Osteoblast (primary cell): Measurements from ENCODE around the gene LGALS12. TPM values are rescaled to one million over a fixed set of nuclear protein-coding genes. Genes with fewer than 3 reads are reported as not detected.
"Not testable (repeated sequence)": the region's sequence is repeated elsewhere in the genome, so short reads cannot be mapped to it uniquely, and the experiment has no call there.

ENCODE experiments used
- DNase-seq: peaks from one replicate; pipeline ENCODE4 v3.0.0; 2011; ENCODE audit warnings: low spot score, mixed read lengths; ENCODE audit not compliant: insufficient read length; ENCODE audit errors: missing footprints
- H2AFZ ChIP-seq: 2 replicates; pipeline ENCODE4 v1.6.0; 2011; ENCODE audit warnings: mild to moderate bottlenecking, low read length
- H3K27ac ChIP-seq: 2 replicates; pipeline ENCODE4 v1.5.1; 2011; ENCODE audit warnings: mild to moderate bottlenecking, low read depth, low read length, moderate library complexity
- H3K27me3 ChIP-seq: 2 replicates; pipeline ENCODE4 v1.6.0; 2012; ENCODE audit warnings: mild to moderate bottlenecking, control low read depth, inconsistent platforms, low read length, moderate library complexity; ENCODE audit not compliant: insufficient read depth
- H3K36me3 ChIP-seq: 2 replicates; pipeline ENCODE4 v1.5.1; 2011; ENCODE audit warnings: mild to moderate bottlenecking, low read length, control low read depth, moderate library complexity; ENCODE audit not compliant: insufficient read depth
- H3K4me1 ChIP-seq: 2 replicates; pipeline ENCODE4 v1.5.1; 2011; ENCODE audit warnings: mild to moderate bottlenecking, low read length, control low read depth, moderate library complexity; ENCODE audit not compliant: insufficient read depth
- H3K4me2 ChIP-seq: 2 replicates; pipeline ENCODE4 v1.6.0; 2011; ENCODE audit warnings: mild to moderate bottlenecking, low read length; ENCODE audit not compliant: insufficient read depth
- H3K4me3 ChIP-seq: fragments of 200-600 bp; sonication (generic); 3 replicates; pipeline ENCODE4 v1.5.1; 2012; ENCODE audit warnings: mild to moderate bottlenecking, low read length, inconsistent platforms; ENCODE audit not compliant: insufficient read depth
- H3K79me2 ChIP-seq: 2 replicates; pipeline ENCODE4 v1.6.0; 2012; ENCODE audit warnings: mild to moderate bottlenecking, low read length, control low read depth, inconsistent platforms; ENCODE audit not compliant: insufficient read depth
- H3K9me3 ChIP-seq: 2 replicates; pipeline ENCODE4 v1.5.1; 2011; ENCODE audit warnings: low read depth, low read length, control low read depth
- H4K20me1 ChIP-seq: 2 replicates; pipeline ENCODE4 v1.6.0; 2012; ENCODE audit warnings: mild to moderate bottlenecking, low read length, control low read depth; ENCODE audit not compliant: insufficient read depth
- total RNA-seq: library from RNA; depleted of rRNA; stranded (reverse); fragments of >200 nt; gene quantifications from 2 replicates; pipeline ENCODE4 v1.2.3, GENCODE V29; 2012
- TF ChIP-seq, protein P1 (sequence below): IDR thresholded peaks from 2 replicates; pipeline ENCODE4 v1.5.1; 2011; ENCODE audit warnings: mild to moderate bottlenecking, low read depth, low read length, moderate library complexity; ENCODE audit errors: extremely low read depth

Gene LGALS12
- total RNA-seq, 1 donor: under 0.01 TPM

DNA sequence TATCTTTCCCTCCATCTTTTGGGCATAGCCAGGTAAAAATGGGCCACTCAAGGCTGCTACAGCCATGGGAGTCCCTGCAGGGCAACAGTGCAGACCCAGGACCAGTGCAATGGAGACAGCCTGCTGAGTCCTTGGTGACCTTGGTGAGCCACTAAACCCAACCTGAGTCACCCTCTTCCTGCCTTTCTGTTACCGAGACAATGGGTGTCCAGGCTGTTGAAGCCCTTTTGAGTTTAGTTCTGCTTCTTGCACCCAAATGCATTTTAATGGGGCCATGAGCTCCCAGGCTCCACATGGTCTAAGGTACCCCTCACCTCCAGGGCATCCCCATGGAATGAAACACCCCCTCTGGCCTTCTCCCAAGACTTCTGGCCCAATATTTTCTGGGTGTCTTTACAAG, 29.9 kb downstream of the LGALS12 start:
- Histone ChIP-seq H3K36me3 (no peaks in the 10 kb centered on the region), H3K27me3 (no peaks in the 10 kb centered on the region), H4K20me1 (no peaks in the 10 kb centered on the region), H3K9me3 (no peaks in the 10 kb centered on the region), H3K27ac (no peak overlapping the region), H3K79me2 (no peaks in the 10 kb centered on the region), H2AFZ (no peak overlapping the region), H3K4me3 (no peak overlapping the region), H3K4me1 (peaks cover 18% of the 10 kb centered on the region), H3K4me2 (no peak overlapping the region)
- DNase-seq: no peak
- TF ChIP-seq, protein P1, sequence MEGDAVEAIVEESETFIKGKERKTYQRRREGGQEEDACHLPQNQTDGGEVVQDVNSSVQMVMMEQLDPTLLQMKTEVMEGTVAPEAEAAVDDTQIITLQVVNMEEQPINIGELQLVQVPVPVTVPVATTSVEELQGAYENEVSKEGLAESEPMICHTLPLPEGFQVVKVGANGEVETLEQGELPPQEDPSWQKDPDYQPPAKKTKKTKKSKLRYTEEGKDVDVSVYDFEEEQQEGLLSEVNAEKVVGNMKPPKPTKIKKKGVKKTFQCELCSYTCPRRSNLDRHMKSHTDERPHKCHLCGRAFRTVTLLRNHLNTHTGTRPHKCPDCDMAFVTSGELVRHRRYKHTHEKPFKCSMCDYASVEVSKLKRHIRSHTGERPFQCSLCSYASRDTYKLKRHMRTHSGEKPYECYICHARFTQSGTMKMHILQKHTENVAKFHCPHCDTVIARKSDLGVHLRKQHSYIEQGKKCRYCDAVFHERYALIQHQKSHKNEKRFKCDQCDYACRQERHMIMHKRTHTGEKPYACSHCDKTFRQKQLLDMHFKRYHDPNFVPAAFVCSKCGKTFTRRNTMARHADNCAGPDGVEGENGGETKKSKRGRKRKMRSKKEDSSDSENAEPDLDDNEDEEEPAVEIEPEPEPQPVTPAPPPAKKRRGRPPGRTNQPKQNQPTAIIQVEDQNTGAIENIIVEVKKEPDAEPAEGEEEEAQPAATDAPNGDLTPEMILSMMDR: no peak

GRCh38 chr11:63536669-63537292, 30.9 kb downstream of the LGALS12 start, which contains the start of gene PLAAT4:
Gene PLAAT4 (plus strand): TSS chr11:63536808. CDS start chr11:63536869, 61 bp downstream.
- Histone ChIP-seq H3K36me3 (no peaks in the 10 kb centered on the region), H3K27ac (peak within 1 kb of the TSS; percentile 63), H3K9me3 (no peaks in the 10 kb centered on the region), H3K27me3 (no peaks in the 10 kb centered on the region), H2AFZ (peak within 1 kb of the TSS; percentile 96), H3K4me1 (peaks cover 18% of the 10 kb centered on the region), H3K4me3 (peak within 1 kb of the TSS; percentile 72), H3K4me2 (peak within 1 kb of the TSS; percentile 74), H3K79me2 (no peaks in the 10 kb centered on the region), H4K20me1 (no peaks in the 10 kb centered on the region)
- TF ChIP-seq, protein P1: no peak
- DNase-seq: peak; percentile 85

DNA sequence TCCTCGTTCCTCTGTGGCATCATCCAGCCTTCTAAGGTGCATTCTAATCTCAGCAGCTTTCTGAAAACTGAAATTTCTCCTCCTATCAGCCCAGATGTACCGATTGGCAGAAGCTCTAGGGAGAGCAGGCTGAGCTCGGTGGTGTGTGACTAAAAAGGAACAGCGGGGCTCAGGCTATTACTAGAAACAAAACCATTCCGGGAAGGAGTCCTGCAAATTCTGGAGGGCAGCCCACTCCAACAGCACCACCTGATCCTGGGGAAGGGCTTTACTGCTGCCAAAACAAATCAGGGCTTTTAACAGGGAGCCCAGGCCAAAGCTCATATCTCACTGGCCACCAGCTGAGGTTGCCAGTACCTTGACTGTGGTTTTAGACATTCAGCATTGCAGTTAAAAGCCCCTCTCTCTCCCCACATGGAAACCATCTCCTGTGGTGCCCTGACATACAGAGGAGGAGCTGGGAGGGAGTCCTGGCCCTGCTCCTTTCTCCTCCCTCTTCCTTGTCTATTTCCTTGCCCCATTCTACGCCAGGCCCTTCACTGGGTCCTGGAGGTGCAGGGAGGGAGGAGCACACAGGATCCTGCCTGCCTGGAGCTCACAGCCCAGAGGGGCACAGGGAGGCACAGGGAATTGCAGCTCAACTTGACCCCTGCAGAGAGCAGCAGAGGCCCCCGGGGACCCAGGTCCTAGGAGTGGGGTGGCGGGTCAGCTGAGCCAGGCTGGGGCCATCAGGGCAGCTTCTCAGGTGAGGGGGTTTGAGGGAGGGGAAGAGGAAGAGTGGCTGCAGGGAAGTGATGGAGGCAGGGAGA, 31.6 kb downstream of the LGALS12 start:
- Histone ChIP-seq H3K79me2 (no peaks in the 10 kb centered on the region), H3K27ac (peak overlapping the region; percentile 63), H3K9me3 (no peaks in the 10 kb centered on the region), H3K27me3 (peaks cover 4% of the 10 kb centered on the region), H3K4me2 (peak overlapping the region; percentile 74), H3K36me3 (no peaks in the 10 kb centered on the region), H3K4me1 (peaks cover 13% of the 10 kb centered on the region), H2AFZ (peak overlapping the region; percentile 96), H3K4me3 (peak overlapping the region; percentile 72), H4K20me1 (no peaks in the 10 kb centered on the region)
- DNase-seq: peak; percentile 86
- TF ChIP-seq, protein P1: no peak

GRCh38 chr11:63542506-63542905, 36.6 kb downstream of the LGALS12 start:
- not testable (repeated sequence) for H3K4me2 ChIP-seq, DNase-seq, H3K27me3 ChIP-seq, H2AFZ ChIP-seq, H3K27ac ChIP-seq, H3K36me3 ChIP-seq, H3K4me3 ChIP-seq, H3K4me1 ChIP-seq, H4K20me1 ChIP-seq, H3K9me3 ChIP-seq, H3K79me2 ChIP-seq
